Karpas-422 (cell line): ENCODE measurements around the gene IER2. TPM values are rescaled to one million over a fixed set of nuclear protein-coding genes. Genes with fewer than 3 reads are reported as not detected.

Experiments used
- DNase-seq: peaks from one replicate; pipeline ENCODE4 v3.0.0-alpha.2; 2015
- H2AFZ ChIP-seq: fragments of 200-600 bp; sonication (generic); 2 replicates; pipeline ENCODE4 v1.6.1; 2014; ENCODE audit warnings: antibody characterized with exemption, low read length, mixed read lengths
- H3K27ac ChIP-seq: fragments of 200-600 bp; sonication (generic); 2 replicates; pipeline ENCODE4 v1.5.1; 2014; ENCODE audit warnings: mild to moderate bottlenecking, low read length, moderate library complexity
- H3K27me3 ChIP-seq: fragments of 200-600 bp; sonication (generic); 2 replicates; pipeline ENCODE4 v1.6.1; 2014; ENCODE audit warnings: low read length, mixed read lengths
- H3K36me3 ChIP-seq: fragments of 200-600 bp; sonication (generic); 2 replicates; pipeline ENCODE4 v1.6.1; 2014; ENCODE audit warnings: low read length, mixed read lengths; ENCODE audit not compliant: insufficient read depth
- H3K4me1 ChIP-seq: fragments of 200-600 bp; sonication (generic); 2 replicates; pipeline ENCODE4 v1.6.1; 2014; ENCODE audit warnings: mild to moderate bottlenecking, low read length, mixed read lengths
- H3K4me2 ChIP-seq: fragments of 200-600 bp; sonication (generic); 2 replicates; pipeline ENCODE4 v1.6.1; 2014; ENCODE audit warnings: low read length, low read depth, mild to moderate bottlenecking; ENCODE audit not compliant: poor library complexity, severe bottlenecking
- H3K4me3 ChIP-seq: fragments of 200-600 bp; sonication (generic); 2 replicates; pipeline ENCODE4 v1.5.1; 2014; ENCODE audit warnings: mild to moderate bottlenecking, antibody characterized with exemption, low read length, mixed read lengths
- H3K79me2 ChIP-seq: fragments of 200-600 bp; sonication (generic); 2 replicates; pipeline ENCODE4 v1.6.1; 2014; ENCODE audit warnings: mild to moderate bottlenecking, low read length, mixed read lengths
- H3K9ac ChIP-seq: fragments of 200-600 bp; sonication (generic); 2 replicates; pipeline ENCODE4 v1.6.0; 2014; ENCODE audit warnings: low read length
- H3K9me2 ChIP-seq: fragments of 200-600 bp; sonication (generic), shearing (Covaris generic); replicated peaks from 2 replicates; pipeline ENCODE4 v1.6.0; 2014; ENCODE audit warnings: mild to moderate bottlenecking, low read length, moderate library complexity; ENCODE audit not compliant: insufficient read depth
- H3K9me3 ChIP-seq: fragments of 300-700, 200-600 bp; sonication (generic); 2 replicates; pipeline ENCODE4 v1.6.1; 2014; ENCODE audit warnings: low read length, mixed read lengths
- H4K20me1 ChIP-seq: fragments of 200-600 bp; sonication (generic); 2 replicates; pipeline ENCODE4 v1.6.1; 2014; ENCODE audit warnings: mild to moderate bottlenecking, antibody characterized with exemption, low read length, low read depth; ENCODE audit not compliant: insufficient read depth
- total RNA-seq: library from RNA; depleted of rRNA; stranded (reverse); fragments of >200 nt; shearing (Covaris generic); gene quantifications from 2 replicates; pipeline ENCODE4 v1.2.3, GENCODE V29; 2014; ENCODE audit warnings: low replicate concordance

Gene IER2
- total RNA-seq, 1 experiment from 2014 or later: 7.3 TPM

DNA sequence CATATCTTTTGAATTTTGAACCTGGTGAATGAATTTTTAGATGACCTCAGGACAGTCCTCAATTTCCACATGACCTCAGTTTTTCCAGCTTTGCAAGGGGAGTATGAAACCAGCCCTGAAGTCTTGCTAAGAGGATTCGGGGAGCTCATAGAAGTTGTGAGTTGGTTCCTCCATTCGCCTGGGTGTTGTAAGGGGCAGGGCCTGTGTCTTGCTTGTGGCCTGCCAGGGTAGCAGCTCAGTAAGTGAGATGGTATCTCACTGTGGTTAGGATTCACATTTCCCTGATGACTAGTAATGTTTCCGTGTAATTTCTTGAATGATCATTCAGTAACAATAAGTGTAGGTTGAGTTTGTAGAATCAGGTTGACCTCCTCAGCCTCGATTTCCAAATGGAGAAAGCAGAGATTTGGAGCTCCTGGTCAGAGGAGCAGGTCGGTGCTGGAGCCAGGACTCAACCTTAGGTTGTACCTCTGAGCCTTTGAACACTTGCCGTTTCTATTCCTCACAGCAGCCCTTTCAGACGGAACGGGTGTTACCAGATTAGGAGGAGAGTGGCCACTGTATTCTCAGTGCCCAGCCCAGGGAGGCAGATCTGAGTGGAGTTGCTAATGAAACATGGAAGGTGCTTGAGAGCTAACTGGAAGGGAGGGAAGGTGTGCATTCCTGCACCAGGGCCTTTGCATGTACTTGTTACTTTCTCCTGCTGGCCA is 17.6 kb upstream of the IER2 start:
- H3K79me2 ChIP-seq: peaks cover 67% of the 10 kb centered on the region
- H3K27me3 ChIP-seq: no peaks in the 10 kb centered on the region
- no peak overlapping the region for H3K4me2 ChIP-seq
- H2AFZ ChIP-seq: no peak overlapping the region
- no peak overlapping the region for H3K9ac ChIP-seq
- no peaks in the 10 kb centered on the region for H3K9me2 ChIP-seq
- H4K20me1 ChIP-seq: peaks cover 40% of the 10 kb centered on the region
- peaks cover 5% of the 10 kb centered on the region; the same call in 1 of the 2 replicates for H3K36me3 ChIP-seq
- H3K4me3 ChIP-seq: no peak overlapping the region
- H3K27ac ChIP-seq: no peak overlapping the region
- H3K4me1 ChIP-seq: no peaks in the 10 kb centered on the region
- H3K9me3 ChIP-seq: no peaks in the 10 kb centered on the region
- DNase-seq: no peak

DNA sequence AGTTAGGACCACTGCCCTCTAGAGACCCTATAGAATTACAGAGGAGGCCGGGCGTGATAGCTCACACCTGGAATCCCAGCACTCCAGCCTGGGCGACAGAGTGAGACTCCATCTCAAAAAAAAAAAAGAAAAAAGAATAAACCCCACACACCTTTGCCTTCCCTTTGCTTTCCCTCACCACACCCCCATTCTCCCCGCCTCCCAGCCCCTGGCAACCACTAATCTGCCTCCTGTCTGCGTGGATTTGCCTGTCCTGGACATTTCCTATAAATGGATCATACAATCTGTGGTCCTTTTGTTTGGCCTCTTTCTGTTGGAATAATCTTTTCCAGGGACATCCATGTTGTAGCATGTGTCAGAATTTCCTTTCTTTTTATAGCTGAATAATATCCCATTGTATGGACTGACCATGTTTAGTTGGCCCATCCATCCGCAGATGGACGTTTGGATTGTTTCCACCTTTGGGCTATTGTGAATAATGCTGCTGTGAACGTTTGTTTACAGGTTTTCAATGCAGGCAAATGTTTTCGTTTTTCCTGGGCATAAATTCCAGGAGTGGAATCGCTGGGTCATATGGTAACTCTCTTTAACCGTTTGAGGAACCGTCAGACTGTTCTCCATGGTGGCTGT is 16.9 kb upstream of the IER2 start:
- H3K79me2 ChIP-seq: peaks cover 59% of the 10 kb centered on the region
- H4K20me1 ChIP-seq: peaks cover 34% of the 10 kb centered on the region; the same call in 1 of the 2 replicates
- peaks cover 5% of the 10 kb centered on the region; the same call in 1 of the 2 replicates for H3K36me3 ChIP-seq

DNA sequence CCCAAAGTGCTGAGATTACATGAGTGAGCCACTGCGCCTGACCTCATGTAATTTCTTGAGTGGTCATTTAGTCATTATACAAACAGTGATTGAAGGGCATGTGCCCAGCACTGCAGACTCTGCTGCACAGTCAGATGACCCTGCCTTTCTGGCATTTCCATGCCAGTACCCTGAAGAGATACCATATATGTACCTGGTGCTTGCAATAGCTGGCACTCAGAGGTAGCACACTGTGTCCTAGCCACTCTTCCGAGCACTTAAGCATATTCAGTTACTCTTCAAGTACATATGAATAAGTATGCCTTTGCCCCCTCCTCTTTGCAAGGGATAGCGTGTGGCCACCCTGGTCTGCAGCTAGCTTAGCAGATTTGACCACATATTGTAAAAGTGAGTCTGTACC is 15.6 kb upstream of the IER2 start:
- H3K79me2 ChIP-seq: peaks cover 47% of the 10 kb centered on the region
- no peak overlapping the region for H3K4me2 ChIP-seq
- no peak overlapping the region for H3K4me3 ChIP-seq
- peaks cover 21% of the 10 kb centered on the region; the same call in 1 of the 2 replicates for H4K20me1 ChIP-seq
- no peaks in the 10 kb centered on the region for H3K27me3 ChIP-seq
- peaks cover 5% of the 10 kb centered on the region; the same call in 1 of the 2 replicates for H3K36me3 ChIP-seq
- H3K9me2 ChIP-seq: no peaks in the 10 kb centered on the region
- no peak for DNase-seq
- no peak overlapping the region for H3K9ac ChIP-seq
- no peaks in the 10 kb centered on the region for H3K4me1 ChIP-seq
- H3K9me3 ChIP-seq: no peaks in the 10 kb centered on the region
- no peak overlapping the region for H3K27ac ChIP-seq
- H2AFZ ChIP-seq: no peak overlapping the region

More for the DNA sequence above, 16.9 kb upstream of the IER2 start:
- Histone ChIP-seq H3K9ac (no peak overlapping the region), H3K9me2 (no peaks in the 10 kb centered on the region), H2AFZ (no peak overlapping the region), H3K4me2 (no peak overlapping the region), H3K27me3 (no peaks in the 10 kb centered on the region), H3K9me3 (no peaks in the 10 kb centered on the region), H3K4me3 (no peak overlapping the region), H3K4me1 (no peaks in the 10 kb centered on the region), H3K27ac (no peak overlapping the region)
- no peak for DNase-seq

DNA sequence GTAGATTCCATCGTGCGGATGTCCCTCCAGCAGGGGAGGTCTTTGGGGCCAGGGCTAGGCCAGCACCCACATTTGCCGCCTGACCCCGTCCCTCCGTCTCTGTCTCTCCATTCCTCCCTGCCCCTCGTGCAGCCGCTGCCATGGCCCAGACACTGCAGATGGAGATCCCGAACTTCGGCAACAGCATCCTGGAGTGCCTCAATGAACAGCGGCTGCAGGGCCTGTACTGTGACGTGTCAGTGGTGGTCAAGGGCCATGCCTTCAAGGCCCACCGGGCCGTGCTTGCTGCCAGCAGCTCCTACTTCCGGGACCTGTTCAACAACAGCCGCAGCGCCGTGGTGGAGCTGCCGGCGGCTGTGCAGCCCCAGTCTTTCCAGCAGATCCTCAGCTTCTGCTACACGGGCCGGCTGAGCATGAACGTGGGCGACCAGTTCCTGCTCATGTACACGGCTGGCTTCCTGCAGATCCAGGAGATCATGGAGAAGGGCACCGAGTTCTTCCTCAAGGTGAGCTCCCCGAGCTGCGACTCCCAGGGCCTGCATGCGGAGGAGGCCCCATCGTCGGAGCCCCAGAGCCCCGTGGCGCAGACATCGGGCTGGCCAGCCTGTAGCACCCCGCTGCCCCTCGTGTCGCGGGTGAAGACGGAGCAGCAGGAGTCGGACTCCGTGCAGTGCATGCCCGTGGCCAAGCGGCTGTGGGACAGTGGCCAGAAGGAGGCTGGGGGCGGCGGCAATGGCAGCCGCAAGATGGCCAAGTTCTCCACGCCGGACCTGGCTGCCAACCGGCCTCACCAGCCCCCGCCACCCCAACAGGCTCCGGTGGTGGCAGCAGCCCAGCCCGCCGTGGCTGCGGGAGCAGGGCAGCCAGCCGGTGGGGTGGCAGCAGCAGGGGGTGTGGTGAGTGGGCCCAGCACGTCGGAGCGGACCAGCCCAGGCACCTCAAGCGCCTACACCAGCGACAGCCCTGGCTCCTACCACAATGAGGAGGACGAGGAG is 14.8 kb upstream of the IER2 start:
- Histone ChIP-seq H2AFZ (no peak overlapping the region), H3K79me2 (peaks cover 40% of the 10 kb centered on the region), H3K9me3 (no peaks in the 10 kb centered on the region), H3K27me3 (no peaks in the 10 kb centered on the region), H3K36me3 (peaks cover 5% of the 10 kb centered on the region; the same call in 1 of the 2 replicates), H4K20me1 (peaks cover 17% of the 10 kb centered on the region; the same call in 1 of the 2 replicates), H3K27ac (no peak overlapping the region), H3K9ac (no peak overlapping the region), H3K4me1 (no peaks in the 10 kb centered on the region), H3K9me2 (no peaks in the 10 kb centered on the region), H3K4me2 (no peak overlapping the region), H3K4me3 (no peak overlapping the region)
- DNase-seq: no peak

DNA sequence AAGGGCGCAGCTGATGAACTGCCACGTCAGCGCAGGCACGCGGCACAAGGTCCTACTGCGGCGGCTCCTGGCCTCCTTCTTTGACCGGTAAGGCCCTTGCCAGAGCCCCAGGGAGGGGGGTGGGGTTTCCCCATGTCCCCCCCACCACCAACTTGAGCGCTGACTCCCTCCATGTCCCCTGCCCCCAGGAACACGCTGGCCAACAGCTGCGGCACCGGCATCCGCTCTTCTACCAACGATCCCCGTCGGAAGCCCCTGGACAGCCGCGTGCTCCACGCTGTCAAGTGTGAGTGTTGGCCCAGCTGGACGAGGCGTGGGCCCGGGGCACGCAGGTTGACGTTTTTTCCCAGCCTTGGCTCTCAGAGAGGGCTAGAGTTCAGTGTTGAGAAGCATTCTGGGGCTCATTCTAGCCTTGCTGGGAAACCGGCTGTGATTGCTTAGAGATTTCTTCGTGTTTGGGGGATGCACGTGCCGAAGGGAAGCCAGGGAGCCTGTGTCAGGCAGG is 12.9 kb upstream of the IER2 start:
- no peaks in the 10 kb centered on the region for H3K9me3 ChIP-seq
- H3K4me1 ChIP-seq: no peaks in the 10 kb centered on the region
- peaks cover 10% of the 10 kb centered on the region; the same call in 1 of the 2 replicates for H4K20me1 ChIP-seq

DNA sequence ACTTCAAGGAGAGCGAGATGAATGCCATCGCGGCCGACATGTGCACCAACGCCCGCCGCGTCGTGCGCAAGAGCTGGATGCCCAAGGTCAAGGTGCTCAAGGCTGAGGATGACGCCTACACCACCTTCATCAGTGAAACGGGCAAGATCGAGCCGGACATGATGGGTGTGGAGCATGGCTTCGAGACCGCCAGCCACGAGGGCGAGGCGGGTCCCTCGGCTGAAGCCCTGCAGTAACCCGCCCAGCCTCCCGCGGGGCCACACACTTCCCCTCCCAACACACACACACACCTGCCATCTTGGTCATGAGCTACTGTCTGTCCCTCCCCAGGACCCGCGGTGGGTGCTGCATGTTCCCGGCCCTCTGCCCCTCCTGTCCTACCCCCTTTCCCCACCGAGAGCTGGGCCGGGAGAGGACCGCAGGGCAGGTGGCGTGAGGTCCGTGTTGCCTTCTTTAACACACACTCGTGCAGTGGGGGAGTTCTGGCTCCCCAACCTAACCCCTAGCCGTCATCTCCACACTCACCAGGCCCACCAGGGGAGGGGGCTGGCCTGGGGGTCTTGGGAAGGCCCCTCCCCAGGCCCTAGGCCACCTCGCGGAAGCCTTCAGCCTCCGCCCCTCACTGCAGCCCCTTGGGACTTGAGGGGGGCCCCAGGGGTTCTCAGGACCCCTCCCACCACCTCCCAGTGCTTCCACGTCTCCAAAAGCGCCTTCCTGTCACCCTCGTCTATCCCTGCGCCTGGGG is 11.9 kb upstream of the IER2 start:
- Histone ChIP-seq H3K79me2 (peaks cover 17% of the 10 kb centered on the region), H3K9me3 (no peaks in the 10 kb centered on the region), H3K36me3 (peaks cover 4% of the 10 kb centered on the region; the same call in 1 of the 2 replicates), H3K4me1 (no peaks in the 10 kb centered on the region), H3K27ac (no peak overlapping the region), H3K4me2 (no peak overlapping the region), H3K9me2 (no peaks in the 10 kb centered on the region), H3K4me3 (no peak overlapping the region), H3K9ac (no peak overlapping the region), H2AFZ (no peak overlapping the region), H3K27me3 (no peaks in the 10 kb centered on the region), H4K20me1 (peaks cover 5% of the 10 kb centered on the region; the same call in 1 of the 2 replicates)
- DNase-seq: no peak

More for the DNA sequence above, 12.9 kb upstream of the IER2 start:
- no peaks in the 10 kb centered on the region for H3K27me3 ChIP-seq
- no peak overlapping the region for H3K9ac ChIP-seq
- H3K4me2 ChIP-seq: no peak overlapping the region
- H3K36me3 ChIP-seq: peaks cover 5% of the 10 kb centered on the region; the same call in 1 of the 2 replicates
- no peaks in the 10 kb centered on the region for H3K9me2 ChIP-seq
- peaks cover 26% of the 10 kb centered on the region for H3K79me2 ChIP-seq
- no peak overlapping the region for H2AFZ ChIP-seq
- H3K27ac ChIP-seq: no peak overlapping the region
- DNase-seq: no peak
- H3K4me3 ChIP-seq: no peak overlapping the region

DNA sequence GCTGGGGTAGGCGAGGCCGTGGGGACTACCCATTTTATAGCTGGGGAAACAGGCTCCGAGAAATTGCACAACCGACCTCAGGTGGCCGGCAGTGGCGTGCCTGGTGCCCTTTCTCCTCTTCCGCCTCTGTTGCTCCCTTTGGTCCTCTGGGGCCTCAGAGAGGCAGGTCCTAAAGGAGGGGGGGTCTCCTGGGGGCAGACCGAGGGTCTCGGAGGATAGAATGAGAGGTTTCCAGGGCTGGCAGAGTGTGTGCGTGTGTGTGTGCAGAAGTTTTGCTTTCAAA is 11.4 kb upstream of the IER2 start:
- H3K27ac ChIP-seq: no peak overlapping the region
- H4K20me1 ChIP-seq: peaks cover 5% of the 10 kb centered on the region; the same call in 1 of the 2 replicates
- H3K4me3 ChIP-seq: no peak overlapping the region
- H3K9me2 ChIP-seq: no peaks in the 10 kb centered on the region
- H3K9ac ChIP-seq: no peak overlapping the region
- no peaks in the 10 kb centered on the region for H3K36me3 ChIP-seq
- no peak overlapping the region for H3K4me2 ChIP-seq
- no peaks in the 10 kb centered on the region for H3K27me3 ChIP-seq
- no peak overlapping the region for H2AFZ ChIP-seq
- DNase-seq: no peak
- H3K9me3 ChIP-seq: no peaks in the 10 kb centered on the region
- no peaks in the 10 kb centered on the region for H3K4me1 ChIP-seq
- peaks cover 12% of the 10 kb centered on the region for H3K79me2 ChIP-seq
